ENCODE measurements around the gene ETHE1.
A peak's percentile ranks its signal among the peaks of the same experiment; 100 is the strongest.

Gene ETHE1

DNA sequence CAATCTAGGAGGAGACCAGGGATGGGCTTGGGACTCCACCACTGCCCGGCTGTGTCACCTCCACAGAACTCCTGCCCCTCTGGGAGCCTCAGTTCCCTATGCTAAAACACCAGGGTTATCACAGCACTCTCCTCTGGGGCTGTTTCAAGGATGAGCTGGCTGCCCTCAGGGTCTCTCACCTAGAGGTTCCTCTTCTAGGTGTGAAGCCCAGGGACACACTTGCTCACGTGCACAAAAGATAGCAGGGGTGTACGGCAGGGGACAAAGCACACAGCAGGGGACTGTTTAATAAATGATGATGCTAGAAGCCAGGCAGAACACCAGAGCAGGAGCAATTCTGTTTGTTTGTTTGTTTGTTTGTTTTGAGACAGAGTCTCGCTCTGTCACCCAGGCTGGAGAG is 44.8 kb downstream of the ETHE1 start:
- DNase-seq (ENCODE audit: low read depth): no peak
- H3K4me3 ChIP-seq (replicated peaks; ENCODE audit: low read depth, low read length): no peak overlapping the region
- TF ChIP-seq, protein P1, sequence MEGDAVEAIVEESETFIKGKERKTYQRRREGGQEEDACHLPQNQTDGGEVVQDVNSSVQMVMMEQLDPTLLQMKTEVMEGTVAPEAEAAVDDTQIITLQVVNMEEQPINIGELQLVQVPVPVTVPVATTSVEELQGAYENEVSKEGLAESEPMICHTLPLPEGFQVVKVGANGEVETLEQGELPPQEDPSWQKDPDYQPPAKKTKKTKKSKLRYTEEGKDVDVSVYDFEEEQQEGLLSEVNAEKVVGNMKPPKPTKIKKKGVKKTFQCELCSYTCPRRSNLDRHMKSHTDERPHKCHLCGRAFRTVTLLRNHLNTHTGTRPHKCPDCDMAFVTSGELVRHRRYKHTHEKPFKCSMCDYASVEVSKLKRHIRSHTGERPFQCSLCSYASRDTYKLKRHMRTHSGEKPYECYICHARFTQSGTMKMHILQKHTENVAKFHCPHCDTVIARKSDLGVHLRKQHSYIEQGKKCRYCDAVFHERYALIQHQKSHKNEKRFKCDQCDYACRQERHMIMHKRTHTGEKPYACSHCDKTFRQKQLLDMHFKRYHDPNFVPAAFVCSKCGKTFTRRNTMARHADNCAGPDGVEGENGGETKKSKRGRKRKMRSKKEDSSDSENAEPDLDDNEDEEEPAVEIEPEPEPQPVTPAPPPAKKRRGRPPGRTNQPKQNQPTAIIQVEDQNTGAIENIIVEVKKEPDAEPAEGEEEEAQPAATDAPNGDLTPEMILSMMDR (IDR thresholded peaks at IDR 0.05; ENCODE audit: low read length, missing control alignments): no peak

DNA sequence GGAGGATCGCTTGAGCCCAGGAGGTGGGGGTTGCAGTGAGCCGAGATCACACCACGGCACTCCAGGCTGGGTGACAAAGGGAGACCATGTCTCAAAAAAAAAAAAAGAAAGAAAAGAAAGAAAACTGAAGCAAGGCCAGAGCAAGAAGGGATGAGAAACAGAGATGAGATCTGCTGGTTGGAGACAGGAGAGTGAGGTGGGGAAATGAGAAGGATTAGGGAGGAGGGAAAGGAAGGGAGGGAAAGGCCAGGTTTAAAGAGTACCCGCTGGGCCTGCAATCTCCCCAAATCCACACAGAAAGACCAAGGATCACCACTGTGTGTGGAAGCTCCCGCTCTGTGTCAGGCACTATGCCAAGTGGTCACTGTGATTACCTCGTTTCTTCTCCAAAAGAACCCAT is 45.3 kb downstream of the ETHE1 start:
- TF ChIP-seq, protein P1 (IDR thresholded peaks at IDR 0.05; ENCODE audit: low read length, missing control alignments): no peak
- H3K4me3 ChIP-seq (replicated peaks; ENCODE audit: low read depth, low read length): no peak overlapping the region

DNA sequence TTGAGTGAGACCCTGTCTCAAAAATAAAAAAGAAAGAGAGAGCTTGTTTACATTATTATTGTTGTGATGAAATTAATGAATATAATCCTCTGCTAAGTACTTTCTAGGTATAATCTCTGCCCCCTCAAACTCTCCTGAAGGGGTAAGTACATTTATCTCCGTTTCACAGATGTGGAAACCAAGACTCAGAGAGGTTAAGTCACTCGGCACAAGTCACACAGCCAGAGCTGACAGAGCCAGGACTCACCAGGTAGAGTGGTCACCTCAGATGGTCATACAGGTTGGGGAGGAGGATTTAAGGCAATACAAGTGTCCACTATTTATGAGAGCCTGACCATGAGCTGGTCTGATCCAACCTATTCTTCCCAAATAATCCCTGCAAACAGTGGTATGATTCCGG is 46.4 kb downstream of the ETHE1 start:
- H3K4me3 ChIP-seq (replicated peaks; ENCODE audit: low read depth, low read length): no peak overlapping the region
- TF ChIP-seq, protein P1 (IDR thresholded peaks at IDR 0.05; ENCODE audit: low read length, missing control alignments): no peak
- DNase-seq (ENCODE audit: low read depth): no peak

More for the DNA sequence above, 45.3 kb downstream of the ETHE1 start:
- no peak for DNase-seq (ENCODE audit: low read depth)

DNA sequence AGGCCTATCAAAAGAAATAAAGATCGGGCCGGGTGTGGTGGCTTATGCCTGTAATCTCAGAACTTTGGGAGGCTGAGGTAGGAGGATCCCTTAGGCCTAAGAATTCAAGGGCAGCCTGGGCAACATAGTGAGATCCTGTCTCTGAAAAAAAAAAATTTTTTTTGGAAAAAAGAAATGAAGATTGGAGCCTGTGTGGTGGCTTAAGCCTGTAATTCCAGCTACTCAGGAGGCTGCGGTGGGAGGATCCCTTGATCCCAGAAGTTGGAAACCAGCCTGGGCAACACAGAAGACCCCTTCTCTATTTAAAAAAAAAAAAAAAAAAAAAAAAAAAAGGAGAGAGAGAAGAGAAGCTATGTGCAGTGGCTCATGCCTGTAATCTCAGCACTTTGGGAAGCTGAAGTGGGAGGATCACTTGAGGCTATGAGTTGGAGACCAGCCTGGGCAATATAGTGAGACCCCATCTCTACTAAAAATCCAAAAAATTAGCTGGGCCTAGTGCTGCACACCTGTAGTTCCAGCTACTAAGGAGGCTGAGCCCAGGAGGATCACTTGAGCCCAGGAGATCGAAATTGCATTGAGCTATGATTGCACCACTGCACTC is 46.9 kb downstream of the ETHE1 start:
- TF ChIP-seq, protein P1 (IDR thresholded peaks at IDR 0.05; ENCODE audit: low read length, missing control alignments): no peak
- no peak overlapping the region for H3K4me3 ChIP-seq (replicated peaks; ENCODE audit: low read depth, low read length)
- no peak for DNase-seq (ENCODE audit: low read depth)

DNA sequence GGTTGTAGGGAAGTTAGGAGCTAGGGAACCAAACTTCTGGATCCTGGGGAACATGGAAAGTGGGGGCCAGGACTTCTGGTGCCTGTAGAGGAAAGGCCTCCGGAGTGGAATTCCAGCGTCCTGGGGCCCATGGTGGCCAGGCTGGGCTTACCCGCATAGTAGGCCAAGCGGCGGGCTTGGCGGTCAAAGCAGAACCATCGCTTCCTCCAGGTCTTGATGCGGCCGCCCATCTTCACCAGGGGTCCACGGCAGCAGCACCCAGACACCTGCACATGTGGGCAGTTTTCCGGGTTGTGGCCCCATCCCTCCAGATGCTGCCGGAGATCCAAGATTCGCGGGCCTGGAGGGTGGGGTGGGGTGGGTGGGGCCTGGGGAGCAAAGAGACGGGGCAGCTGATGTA is 47.8 kb downstream of the ETHE1 start:
- no peak for DNase-seq (ENCODE audit: low read depth)
- TF ChIP-seq, protein P1 (IDR thresholded peaks at IDR 0.05; ENCODE audit: low read length, missing control alignments): no peak
- H3K4me3 ChIP-seq (replicated peaks; ENCODE audit: low read depth, low read length): no peak overlapping the region

DNA sequence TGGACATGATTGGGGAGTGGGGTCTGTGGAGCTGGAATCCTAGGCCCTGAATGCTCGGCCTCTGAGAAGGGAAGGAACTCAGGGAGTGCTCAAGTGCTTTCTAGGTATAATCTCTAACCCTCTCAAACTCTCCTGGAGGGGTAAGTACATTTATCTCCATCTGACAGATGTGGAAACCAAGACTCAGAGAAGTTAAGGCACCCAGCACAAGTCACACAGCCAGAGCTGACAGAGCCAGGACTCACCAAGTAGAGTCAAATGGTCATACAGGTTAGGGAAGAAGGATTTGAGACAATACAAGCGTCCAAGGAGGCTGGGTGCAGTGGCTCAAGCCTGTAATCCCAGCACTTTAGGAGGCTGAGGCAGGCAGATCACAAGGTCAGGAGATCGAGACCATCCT is 48.7 kb downstream of the ETHE1 start:
- DNase-seq (ENCODE audit: low read depth): no peak
- TF ChIP-seq, protein P1 (IDR thresholded peaks at IDR 0.05; ENCODE audit: low read length, missing control alignments): no peak

DNA sequence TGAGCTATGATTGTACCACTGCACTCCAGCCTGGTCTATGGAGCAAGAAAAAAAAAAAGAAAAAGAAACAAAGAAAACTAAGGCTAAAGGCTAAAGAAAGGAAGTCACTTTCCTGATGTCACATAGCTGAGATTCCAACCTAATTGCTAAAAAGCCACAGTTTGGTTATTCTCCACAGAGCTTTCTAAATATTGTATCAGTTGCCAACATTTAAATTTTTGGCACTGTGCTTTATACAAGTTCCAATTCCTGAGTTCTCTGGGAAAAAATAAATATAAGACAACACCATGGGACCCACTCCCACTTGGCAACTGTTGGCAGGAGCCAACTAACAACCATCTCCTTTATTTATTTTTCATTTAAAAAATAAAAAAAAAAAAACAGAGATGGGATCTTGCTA is 50.4 kb downstream of the ETHE1 start:
- H3K4me3 ChIP-seq (replicated peaks; ENCODE audit: low read depth, low read length): no peak overlapping the region
- TF ChIP-seq, protein P1 (IDR thresholded peaks at IDR 0.05; ENCODE audit: low read length, missing control alignments): no peak
- peak; percentile 73 for DNase-seq (ENCODE audit: low read depth)

More for the DNA sequence above, 48.7 kb downstream of the ETHE1 start:
- no peak overlapping the region for H3K4me3 ChIP-seq (replicated peaks; ENCODE audit: low read depth, low read length)

Data from fibroblast of pulmonary artery (primary cell).